ENCODE measurements around the gene EFHD1. TPM values are rescaled to one million over a fixed set of nuclear protein-coding genes. Genes with fewer than 3 reads are reported as not detected.

EFHD1 gene
- total and polyA plus RNA-seq, 9 of the 15 experiments (the other 6 are each of a cell fraction or from before 2014, with no cell fraction given): 0.66 to 9.1 (median 2.0) TPM

- no peak for TF ChIP-seq CEBPG (CRISPR knock-in tag; IDR thresholded peaks at IDR 0.05)
- no peak for TF ChIP-seq CEBPG (tag; conservative IDR thresholded peaks at IDR 0.05 in 1 of 2, IDR thresholded peaks at IDR 0.05 in 1 of 2)
- TF ChIP-seq SAP30 (IDR thresholded peaks at IDR 0.05; ENCODE audit: borderline replicate concordance, insufficient read depth, low read depth, low read length, poor library complexity, severe bottlenecking): peak; percentile 63
- TF ChIP-seq KLF6 (CRISPR knock-in tag; IDR thresholded peaks at IDR 0.05; ENCODE audit: borderline replicate concordance): no peak
- peak; percentile 76 for TF ChIP-seq CREM (IDR thresholded peaks at IDR 0.05; ENCODE audit: low read depth)
- TF ChIP-seq ZNF609 (CRISPR knock-in tag; IDR thresholded peaks at IDR 0.05; ENCODE audit: borderline replicate concordance): no peak
- no peak for TF ChIP-seq HNRNPK (IDR thresholded peaks at IDR 0.05; ENCODE audit: low read depth, low read length, poor library complexity, severe bottlenecking)
- TF ChIP-seq KAT8 (IDR thresholded peaks at IDR 0.05; ENCODE audit: low read depth): no peak
- TF ChIP-seq ZBED1 (IDR thresholded peaks at IDR 0.05): no peak
- no peak for TF ChIP-seq SLC30A9 (CRISPR knock-in tag; IDR thresholded peaks at IDR 0.05)
- TF ChIP-seq CHD4 (IDR thresholded peaks at IDR 0.05; ENCODE audit: insufficient read depth, insufficient replicate concordance, low read depth, low read length, poor library complexity, severe bottlenecking): no peak
- no peak for TF ChIP-seq CREBBP (IDR thresholded peaks at IDR 0.05; ENCODE audit: low read depth, low read length)
- TF ChIP-seq ZNF76 (CRISPR knock-in tag; IDR thresholded peaks at IDR 0.05; ENCODE audit: borderline replicate concordance): no peak
- TF ChIP-seq TCF7L2 (IDR thresholded peaks at IDR 0.05; ENCODE audit: low read depth, low read length): no peak
- TF ChIP-seq POLR2AphosphoS5 (IDR thresholded peaks at IDR 0.05; ENCODE audit: control insufficient read depth, insufficient read depth, low read depth, low read length): no peak; the same call in 1 of the 2 replicates
- TF ChIP-seq MCM2 (IDR thresholded peaks at IDR 0.05; ENCODE audit: low read depth): no peak
- TF ChIP-seq RBFOX2 (IDR thresholded peaks at IDR 0.05; ENCODE audit: low read depth, low read length): peak; percentile 87
- no peak for TF ChIP-seq CBX8 (IDR thresholded peaks at IDR 0.05; ENCODE audit: borderline replicate concordance, extremely low read depth, low read depth, low read length, poor library complexity, severe bottlenecking)
- no peak for TF ChIP-seq IRF1 (CRISPR knock-in tag; IDR thresholded peaks at IDR 0.05; ENCODE audit: borderline replicate concordance)
These were observed 63.8 kb downstream of the EFHD1 start, which contains the start of gene GIGYF2 (continued) for GRCh38 chr2:232697059-232697806.

All from K562 (cell line).